Endothelial cell of umbilical vein (primary cell): ENCODE data around the gene SLC26A8. TPM values are rescaled to one million over a fixed set of nuclear protein-coding genes. Genes with fewer than 3 reads are reported as not detected.

ENCODE experiments used
- BruUV-seq: library from RNA; stranded (reverse); fragments of 400-500 nt; replicated peaks from 2 replicates; lab custom pipeline; 2021; lab: Mats Ljungman, UMichigan
- CTCF ChIA-PET: fragments of 300-600, 350-600 bp; sonication (Branson Sonifier 250); formaldehyde crosslinking; loops from one replicate; lab custom pipeline; 2021; ENCODE audit warnings: antibody characterized with exemption, inconsistent platforms; lab: Charles Lee
- POLR2A ChIA-PET: fragments of 300-600, 350-600 bp; sonication (Branson Sonifier 250); formaldehyde crosslinking; loops from one replicate; lab custom pipeline; 2021; ENCODE audit warnings: antibody characterized with exemption, inconsistent platforms; lab: Charles Lee
- DNase-seq: peaks from one replicate; pipeline ENCODE4 v3.0.0-alpha.2; 2011; ENCODE audit warnings: low read depth, low spot score
- FAIRE-seq: peaks from 2 replicates; lab custom pipeline; 2011; peaks lifted over from hg19 to GRCh38; lab: Jason Lieb, UNC
- H2AFZ ChIP-seq: 2 replicates; pipeline ENCODE4 v1.6.0; 2012; ENCODE audit warnings: low read depth, low read length, control low read depth, inconsistent platforms
- H3K27ac ChIP-seq: 2 replicates; pipeline ENCODE4 v1.5.1; 2011; ENCODE audit warnings: low read depth, mild to moderate bottlenecking, control low read depth, low read length, moderate library complexity; ENCODE audit not compliant: insufficient read depth
- H3K27me3 ChIP-seq, 2 experiments: 2 replicates each; pipeline versions ENCODE4 v1.6.0 to v1.6.1; 2011; ENCODE audit warnings: low read length in 2 of 2, mixed read lengths in 1 of 2; ENCODE audit not compliant: control insufficient read depth in 2 of 2, insufficient read depth in 2 of 2
- H3K36me3 ChIP-seq, 2 experiments: 2 replicates in 1 of 2; 3 replicates in 1 of 2; pipeline ENCODE4 v1.5.1; 2011; ENCODE audit warnings: low read length in 2 of 2, mild to moderate bottlenecking in 1 of 2, moderate library complexity in 1 of 2; ENCODE audit not compliant: control insufficient read depth in 2 of 2, insufficient read depth in 2 of 2; ENCODE audit errors: extremely low read depth in 1 of 2
- H3K4me1 ChIP-seq: 3 replicates; pipeline ENCODE4 v1.5.1; 2011; ENCODE audit warnings: mild to moderate bottlenecking, low read length; ENCODE audit not compliant: control insufficient read depth, insufficient read depth; ENCODE audit errors: extremely low read depth
- H3K4me2 ChIP-seq: 2 replicates; pipeline ENCODE4 v1.6.1; 2011; ENCODE audit warnings: low read length, control low read depth, mixed read lengths; ENCODE audit not compliant: insufficient read depth
- H3K4me3 ChIP-seq, 3 experiments: fragments of 200-600 bp in 1 of 3; sonication (generic), shearing (Covaris generic) in 1 of 3; replicated peaks in 1 of 3; 2 replicates each; pipeline ENCODE4 v1.5.1; 2011 to 2016; ENCODE audit warnings: control low read depth in 3 of 3, low read length in 3 of 3, mild to moderate bottlenecking in 2 of 3, inconsistent platforms in 1 of 3, low read depth in 1 of 3, moderate library complexity in 1 of 3; ENCODE audit not compliant: insufficient read depth in 1 of 3
- H3K79me2 ChIP-seq: 2 replicates; pipeline ENCODE4 v1.6.0; 2012; ENCODE audit warnings: low read length, inconsistent platforms; ENCODE audit not compliant: control insufficient read depth, insufficient read depth
- H3K9ac ChIP-seq: replicated peaks from 2 replicates; pipeline ENCODE3; 2011; ENCODE audit warnings: low read length, control low read depth; ENCODE audit not compliant: insufficient read depth; ENCODE audit errors: extremely low read depth
- H3K9me1 ChIP-seq: replicated peaks from 3 replicates; pipeline ENCODE4 v1.6.0; 2011; ENCODE audit warnings: mild to moderate bottlenecking, low read length; ENCODE audit not compliant: control insufficient read depth, insufficient read depth; ENCODE audit errors: extremely low read depth
- H3K9me3 ChIP-seq: replicated peaks from 2 replicates; pipeline ENCODE4 v1.5.1; 2012; ENCODE audit warnings: low read length, inconsistent platforms; ENCODE audit not compliant: control insufficient read depth, insufficient read depth
- H4K20me1 ChIP-seq: replicated peaks from 2 replicates; pipeline ENCODE3; 2011; ENCODE audit warnings: mild to moderate bottlenecking, low read length; ENCODE audit not compliant: control insufficient read depth, insufficient read depth; ENCODE audit errors: extremely low read depth
- EZH2 ChIP-seq: IDR thresholded peaks from 2 replicates; pipeline ENCODE4 v1.6.1; 2012; ENCODE audit warnings: borderline replicate concordance, low read depth, mild to moderate bottlenecking, moderate library complexity, low read length, inconsistent platforms; ENCODE audit not compliant: severe bottlenecking
- FOS ChIP-seq: IDR thresholded peaks from 2 replicates; pipeline ENCODE4 v1.6.1; 2011; ENCODE audit warnings: mild to moderate bottlenecking, low read length, moderate library complexity, borderline replicate concordance; ENCODE audit not compliant: insufficient read depth
- GATA2 ChIP-seq: IDR thresholded peaks from 2 replicates; pipeline ENCODE4 v1.7.0; 2011; ENCODE audit warnings: low read depth, mild to moderate bottlenecking, moderate library complexity, mixed read lengths, low read length; ENCODE audit not compliant: insufficient read length, insufficient read depth
- JUN ChIP-seq: IDR thresholded peaks from 2 replicates; pipeline ENCODE4 v1.6.1; 2011; ENCODE audit warnings: borderline replicate concordance, low read depth; ENCODE audit not compliant: insufficient read length, insufficient read depth
- MYC ChIP-seq: IDR thresholded peaks from one replicate; pipeline ENCODE4 v1.6.1; 2011; ENCODE audit warnings: mild to moderate bottlenecking, low read depth, low read length
- POLR2A ChIP-seq: IDR thresholded peaks from 2 replicates; pipeline ENCODE4 v1.6.1; 2012; ENCODE audit warnings: low read depth, mild to moderate bottlenecking, control low read depth, low read length
- POLR2AphosphoS5 ChIP-seq: IDR thresholded peaks from 2 replicates; pipeline ENCODE4 v1.6.1; 2012; ENCODE audit warnings: low read depth, mild to moderate bottlenecking, control low read depth, low read length, moderate library complexity; ENCODE audit not compliant: insufficient read depth
- dilution Hi-C: fragments of 300-500 bp; cut with MboI; formaldehyde crosslinking; loops from one replicate; pipeline ENCODE4 v1.15.0; 2019; ENCODE audit warnings: low sequenced_read_pairs; ENCODE audit not compliant: extremely low pct_ligation_motif_present
- intact Hi-C: fragments of 100-400 bp; cut with micrococcal nuclease; formaldehyde crosslinking; loops from one replicate; pipeline ENCODE4 v1.10.0; 2022
- polyA plus RNA-seq, 4 experiments: library from polyadenylated mRNA; depleted of rRNA in 3 of 4; stranded (reverse) in 3 of 4; unstranded in 1 of 4; fragments of >200 nt; gene quantifications; 2 replicates each; pipeline versions ENCODE4 v1.2.1 to v1.2.3, GENCODE V29; 2011 to 2012; ENCODE audit warnings: missing spikeins in 1 of 4
- total RNA-seq: library from RNA; stranded (reverse); gene quantifications from 2 replicates; pipeline ENCODE4 v1.2.3, GENCODE V29; 2021
- TF ChIP-seq, protein P1 (sequence below), 2 donors: IDR thresholded peaks; 1 replicate in 1 of 2; 2 replicates in 1 of 2; pipeline ENCODE4 v1.5.1; 2011; ENCODE audit warnings: low read length in 2 of 2, mild to moderate bottlenecking in 2 of 2, moderate library complexity in 2 of 2, control low read depth in 1 of 2, inconsistent platforms in 1 of 2, low read depth in 1 of 2; ENCODE audit not compliant: insufficient read depth in 1 of 2; ENCODE audit errors: extremely low read depth in 1 of 2
- TF ChIP-seq, protein P2 (sequence below): IDR thresholded peaks from 2 replicates; pipeline ENCODE4 v1.6.1; 2011; ENCODE audit not compliant: insufficient read depth, insufficient read length

The SLC26A8 gene
- total and polyA plus RNA-seq, 2 donors (not counting 3 experiments of a cell fraction or from before 2014, with no cell fraction given), result 0.01 TPM; not detected in 1

DNA sequence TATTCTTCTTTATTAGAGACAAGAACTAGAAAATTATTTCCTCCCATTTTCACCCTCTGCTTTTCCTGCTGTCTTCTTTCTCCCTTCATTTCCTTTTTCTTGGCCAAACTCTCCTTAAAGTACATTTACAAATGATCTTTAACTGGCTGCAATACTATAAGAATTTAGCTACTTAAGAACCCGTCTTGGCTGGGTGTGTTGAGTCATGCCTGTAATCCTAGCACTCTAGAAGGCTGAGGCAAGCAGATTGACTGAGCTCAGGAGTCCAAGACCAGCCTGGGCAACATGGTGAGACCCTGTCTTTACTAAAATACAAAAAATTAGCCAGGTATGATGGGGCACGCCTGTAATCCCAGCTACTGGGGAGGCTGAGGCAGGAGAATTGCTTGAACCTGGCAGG lies 64.3 kb downstream of the SLC26A8 start:
- no peak for DNase-seq
- CTCF ChIA-PET, result interaction anchor here (0.8 kb wide), 1 partner anchor 438 kb away, joined by 3 read pairs; no protein-coding TSS in a partner anchor
- BruUV-seq, result no TSS peak
- H3K4me3 ChIP-seq, result no peak overlapping the region
- H3K27ac ChIP-seq, result no peak overlapping the region
- peaks cover 4% of the 10 kb centered on the region for H3K4me1 ChIP-seq
- H2AFZ ChIP-seq, result no peak overlapping the region
- dilution Hi-C loops (no loop called here), intact Hi-C loops (no loop called here)
- POLR2A ChIA-PET, result no interaction called here
- H4K20me1 ChIP-seq, result no peaks in the 10 kb centered on the region
- no peak overlapping the region for H3K4me2 ChIP-seq
- H3K9ac ChIP-seq, result no peak overlapping the region
- no peaks in the 10 kb centered on the region for H3K9me1 ChIP-seq
- no peaks in the 10 kb centered on the region for H3K79me2 ChIP-seq
- no peak for FAIRE-seq
- peaks cover 2 to 6% of the 10 kb centered on the region in 2 experiments for H3K27me3 ChIP-seq
- TF ChIP-seq, protein P1, sequence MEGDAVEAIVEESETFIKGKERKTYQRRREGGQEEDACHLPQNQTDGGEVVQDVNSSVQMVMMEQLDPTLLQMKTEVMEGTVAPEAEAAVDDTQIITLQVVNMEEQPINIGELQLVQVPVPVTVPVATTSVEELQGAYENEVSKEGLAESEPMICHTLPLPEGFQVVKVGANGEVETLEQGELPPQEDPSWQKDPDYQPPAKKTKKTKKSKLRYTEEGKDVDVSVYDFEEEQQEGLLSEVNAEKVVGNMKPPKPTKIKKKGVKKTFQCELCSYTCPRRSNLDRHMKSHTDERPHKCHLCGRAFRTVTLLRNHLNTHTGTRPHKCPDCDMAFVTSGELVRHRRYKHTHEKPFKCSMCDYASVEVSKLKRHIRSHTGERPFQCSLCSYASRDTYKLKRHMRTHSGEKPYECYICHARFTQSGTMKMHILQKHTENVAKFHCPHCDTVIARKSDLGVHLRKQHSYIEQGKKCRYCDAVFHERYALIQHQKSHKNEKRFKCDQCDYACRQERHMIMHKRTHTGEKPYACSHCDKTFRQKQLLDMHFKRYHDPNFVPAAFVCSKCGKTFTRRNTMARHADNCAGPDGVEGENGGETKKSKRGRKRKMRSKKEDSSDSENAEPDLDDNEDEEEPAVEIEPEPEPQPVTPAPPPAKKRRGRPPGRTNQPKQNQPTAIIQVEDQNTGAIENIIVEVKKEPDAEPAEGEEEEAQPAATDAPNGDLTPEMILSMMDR (IDR thresholded peaks at IDR 0.05; ENCODE audit: extremely low read depth in 1 of 2, insufficient read depth in 1 of 2, low read depth in 1 of 2, low read length in 2 of 2), result no peak
- TF ChIP-seq, protein P2, sequence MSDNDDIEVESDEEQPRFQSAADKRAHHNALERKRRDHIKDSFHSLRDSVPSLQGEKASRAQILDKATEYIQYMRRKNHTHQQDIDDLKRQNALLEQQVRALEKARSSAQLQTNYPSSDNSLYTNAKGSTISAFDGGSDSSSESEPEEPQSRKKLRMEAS, result no peak
- TF ChIP-seq JUN (no peak), FOS (no peak), POLR2A (no peak), MYC (no peak), POLR2AphosphoS5 (no peak), EZH2 (no peak), GATA2 (no peak)
- H3K9me3 ChIP-seq, result no peaks in the 10 kb centered on the region
- H3K36me3 ChIP-seq, result no peaks in the 10 kb centered on the region
